ENCODE data around the gene DHRS9.
"Not testable (repeated sequence)": the region's sequence is repeated elsewhere in the genome, so short reads cannot be mapped to it uniquely, and the experiment has no call there.

The DHRS9 gene

GRCh38 chr2:169069341-169069740, at the start of gene DHRS9:
Gene DHRS9, plus strand, starts transcription at chr2:169069563. Its CDS starts 12,019 bp downstream, at chr2:169081582.
- no peak for DNase-seq (ENCODE audit: low read depth in 2 of 2)

GRCh38 chr2:169023161-169023560, 46.2 kb upstream of the DHRS9 start:
- DNase-seq (ENCODE audit: low read depth in 2 of 2), result no peak

- no peak for DNase-seq (ENCODE audit: low read depth in 2 of 2)
These were observed 43.3 kb upstream of the DHRS9 start for GRCh38 chr2:169026056-169026455.

GRCh38 chr2:169027234-169027633, 42.1 kb upstream of the DHRS9 start:
- no peak for DNase-seq (ENCODE audit: low read depth in 2 of 2)

GRCh38 chr2:169029341-169029740, 40.0 kb upstream of the DHRS9 start:
- DNase-seq (ENCODE audit: low read depth in 2 of 2), result no peak

- no peak for DNase-seq (ENCODE audit: low read depth in 2 of 2)
These were observed 38.2 kb upstream of the DHRS9 start, which contains the start of gene ABCB11 for GRCh38 chr2:169031202-169031601. Gene ABCB11, minus strand, starts transcription at chr2:169031324. Its CDS starts 13,199 bp downstream, at chr2:169018125.

GRCh38 chr2:169034256-169034655, 35.1 kb upstream of the DHRS9 start:
- no peak for DNase-seq (ENCODE audit: low read depth in 2 of 2)

- no peak for DNase-seq (ENCODE audit: low read depth in 2 of 2)
These were observed 34.3 kb upstream of the DHRS9 start for GRCh38 chr2:169034984-169035544.

- DNase-seq (ENCODE audit: low read depth in 2 of 2), result no peak
These were observed 33.5 kb upstream of the DHRS9 start for GRCh38 chr2:169035887-169036286.

- no peak for DNase-seq (ENCODE audit: low read depth in 2 of 2)
These were observed 32.5 kb upstream of the DHRS9 start for GRCh38 chr2:169036736-169037440.

- DNase-seq (ENCODE audit: low read depth in 2 of 2), result no peak
These were observed 31.0 kb upstream of the DHRS9 start for GRCh38 chr2:169038338-169038757.

- no peak for DNase-seq (ENCODE audit: low read depth in 2 of 2)
These were observed 29.7 kb upstream of the DHRS9 start for GRCh38 chr2:169039702-169040101.

- DNase-seq (ENCODE audit: low read depth in 2 of 2), result no peak
These were observed 27.8 kb upstream of the DHRS9 start for GRCh38 chr2:169041594-169041993.

- no peak for DNase-seq (ENCODE audit: low read depth in 2 of 2)
These were observed 26.5 kb upstream of the DHRS9 start for GRCh38 chr2:169042856-169043255.

- DNase-seq (ENCODE audit: low read depth in 2 of 2), result no peak
These were observed 22.8 kb upstream of the DHRS9 start for GRCh38 chr2:169046440-169047151.

- no peak for DNase-seq (ENCODE audit: low read depth in 2 of 2)
These were observed 21.8 kb upstream of the DHRS9 start for GRCh38 chr2:169047256-169048250.

- DNase-seq (ENCODE audit: low read depth in 2 of 2), result no peak
These were observed 20.2 kb upstream of the DHRS9 start for GRCh38 chr2:169049142-169049541.

- no peak for DNase-seq (ENCODE audit: low read depth in 2 of 2)
These were observed 18.7 kb upstream of the DHRS9 start for GRCh38 chr2:169050476-169051240.

GRCh38 chr2:169054575-169054974, 14.8 kb upstream of the DHRS9 start:
- not testable (repeated sequence) for DNase-seq (ENCODE audit: low read depth in 2 of 2)

- not testable (repeated sequence) for DNase-seq (ENCODE audit: low read depth in 2 of 2)
These were observed 5.2 kb upstream of the DHRS9 start for GRCh38 chr2:169064199-169064598.

- DNase-seq (ENCODE audit: low read depth in 2 of 2), result no peak
These were observed 3.9 kb upstream of the DHRS9 start for GRCh38 chr2:169065422-169065821.
